Breast epithelium (tissue), 3 donors: ENCODE results near the gene USP6.
"Not testable (repeated sequence)": the region's sequence is repeated elsewhere in the genome, so short reads cannot be mapped to it uniquely, and the experiment has no call there.

Experiments used
- CTCF ChIP-seq, 3 donors: fragments of 450-650 bp; IDR thresholded peaks; one replicate each; pipeline ENCODE4 v1.5.1; 2016 to 2017; ENCODE audit warnings: antibody characterized with exemption in 3 of 3, mild to moderate bottlenecking in 3 of 3, moderate library complexity in 3 of 3
- POLR2AphosphoS5 ChIP-seq, 3 donors: sonication (generic); formaldehyde crosslinking; IDR thresholded peaks; one replicate each; pipeline ENCODE4 v1.6.1; 2017; ENCODE audit warnings: antibody characterized with exemption in 3 of 3

GRCh38 chr17:5175027-5175426 is 59.2 kb downstream of the USP6 start:
- TF ChIP-seq POLR2AphosphoS5, CTCF (IDR thresholded peaks at IDR 0.05): not testable (repeated sequence)
